NCI-H187 (cell line): ENCODE data around the gene IL11.
"Not testable (repeated sequence)": the region's sequence is repeated elsewhere in the genome, so short reads cannot be mapped to it uniquely, and the experiment has no call there.

ENCODE experiments used
- DNase-seq, 2 experiments: peaks; one replicate each; lab custom pipeline; 2025; lab: John Stamatoyannopoulos, UW

IL11 gene

DNA sequence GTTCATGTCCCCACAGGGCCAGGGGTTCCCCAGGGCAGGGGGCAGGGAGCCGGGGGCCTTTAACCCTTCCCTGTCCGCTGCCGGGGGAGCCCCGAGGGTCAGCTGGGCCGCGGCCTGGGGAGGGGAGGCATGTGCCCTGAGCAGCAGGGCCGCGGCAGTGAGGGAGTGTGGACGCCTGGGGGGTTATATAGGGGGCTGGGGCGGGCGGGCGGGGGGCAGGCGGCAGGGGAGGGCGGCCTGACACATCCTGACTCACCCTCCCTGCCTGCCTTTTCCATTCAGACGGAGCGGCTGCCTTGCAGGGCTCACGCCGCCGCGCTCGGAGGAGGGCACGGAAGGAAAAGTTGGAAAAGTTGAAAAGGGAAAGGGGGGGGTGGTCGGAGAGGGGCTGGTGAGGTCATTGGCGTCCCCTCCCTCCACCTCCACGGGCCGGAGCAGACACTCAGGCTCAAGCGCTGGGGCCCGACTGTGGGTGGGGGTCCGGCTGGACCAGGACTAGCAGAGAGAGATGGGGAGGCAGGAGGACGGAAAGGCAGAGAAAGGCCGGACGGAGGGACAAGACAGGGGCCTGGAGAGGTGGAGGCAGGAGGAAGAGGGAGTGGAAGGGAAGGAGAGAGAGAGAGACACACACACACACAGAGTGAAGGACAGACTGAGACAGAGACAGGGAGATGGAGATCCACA, at the start of gene IL11:
IL11 (minus strand) TSS at position 159 of the 684 bp plus-strand sequence; CDS start at position 6, 153 bp downstream.
- DNase-seq = no peak

DNA sequence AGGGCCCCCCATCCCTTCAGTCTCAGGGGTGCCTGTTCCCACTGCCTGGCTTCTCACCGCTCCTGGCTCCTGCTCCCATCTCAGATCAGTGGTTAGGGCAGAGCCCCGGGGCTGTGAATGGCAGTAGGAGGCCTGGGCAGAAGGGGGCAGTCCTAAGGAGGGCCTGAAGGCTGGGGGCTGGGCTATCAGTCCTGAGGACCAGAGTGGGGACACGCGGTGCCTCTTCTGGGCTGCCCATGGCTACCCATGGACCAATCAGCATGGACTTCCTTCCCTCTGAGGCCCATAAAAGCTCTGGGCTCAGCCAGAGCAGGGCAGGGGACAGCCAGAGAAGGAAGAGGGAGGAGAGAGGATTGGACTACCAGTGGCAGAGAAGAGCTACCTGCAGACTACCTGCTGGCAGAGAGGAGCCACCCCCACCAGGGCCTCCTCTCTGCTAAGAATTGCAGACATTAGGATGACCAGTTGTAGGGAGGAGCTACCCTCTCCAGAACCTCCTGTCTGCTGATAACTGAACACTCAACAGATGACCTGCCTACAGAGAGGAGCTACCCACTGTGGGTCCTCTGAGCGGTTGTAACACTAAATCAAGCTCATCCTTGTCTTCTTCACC, 49.5 kb upstream of the IL11 start:
- no peak for DNase-seq

DNA sequence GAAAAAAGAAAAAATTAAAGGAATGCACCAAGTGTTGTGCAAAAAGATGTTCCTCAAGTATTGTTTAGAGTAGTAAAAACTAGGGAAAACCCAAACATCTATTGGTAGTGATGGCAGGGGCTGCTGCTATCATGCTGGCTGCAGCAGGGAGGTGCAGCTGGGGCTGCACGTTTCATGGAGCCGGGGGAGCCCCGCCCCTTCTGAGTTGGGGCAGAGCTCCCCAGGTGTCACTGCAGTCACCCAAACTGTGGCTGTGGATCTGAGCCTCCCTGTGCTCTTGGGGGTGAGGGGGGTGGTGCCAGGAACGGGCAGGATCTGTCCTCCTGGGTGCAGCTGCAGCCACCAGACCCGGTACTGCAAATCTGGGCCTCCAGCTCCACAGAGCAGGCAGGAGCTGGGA, 48.8 kb upstream of the IL11 start:
- no peak for DNase-seq

DNA sequence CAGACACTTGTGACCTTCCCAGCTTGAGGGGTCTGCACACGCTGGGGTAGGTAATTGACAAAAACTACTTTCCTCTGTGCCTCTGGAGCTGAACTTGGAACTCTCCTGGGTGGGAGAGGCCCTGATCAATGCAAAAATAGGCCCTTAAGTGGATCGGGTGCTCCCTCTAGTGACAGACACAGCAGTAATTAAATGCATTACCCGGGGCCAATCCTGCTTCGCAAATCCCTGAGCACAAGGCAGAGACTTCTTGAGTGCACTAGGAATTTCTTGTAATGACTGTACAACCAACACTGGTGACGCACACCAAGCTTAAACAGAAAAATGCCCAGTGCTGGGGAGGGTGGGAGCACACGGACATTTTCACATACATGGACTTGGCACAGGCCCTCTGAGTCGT, 47.9 kb upstream of the IL11 start:
- DNase-seq = no peak

DNA sequence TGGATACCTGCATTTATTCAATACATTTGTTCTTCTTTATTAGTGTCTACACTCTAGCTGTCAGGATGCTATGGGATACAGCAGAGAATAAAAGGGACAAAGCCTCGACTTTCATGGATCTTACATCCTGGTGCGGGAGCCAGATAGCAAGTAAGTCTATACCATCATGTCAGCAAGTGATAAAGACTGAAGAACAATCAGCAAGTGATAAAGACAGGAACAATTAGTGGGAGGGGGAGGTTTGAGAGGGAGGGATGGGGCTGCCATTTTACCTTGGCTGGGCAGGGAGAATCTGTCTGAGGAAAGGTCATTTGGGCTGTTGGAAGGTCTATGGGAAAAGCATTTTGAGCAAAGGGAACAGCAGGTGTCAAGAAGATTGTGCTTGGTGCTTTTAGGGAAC, 39.9 kb upstream of the IL11 start:
- no peak for DNase-seq

DNA sequence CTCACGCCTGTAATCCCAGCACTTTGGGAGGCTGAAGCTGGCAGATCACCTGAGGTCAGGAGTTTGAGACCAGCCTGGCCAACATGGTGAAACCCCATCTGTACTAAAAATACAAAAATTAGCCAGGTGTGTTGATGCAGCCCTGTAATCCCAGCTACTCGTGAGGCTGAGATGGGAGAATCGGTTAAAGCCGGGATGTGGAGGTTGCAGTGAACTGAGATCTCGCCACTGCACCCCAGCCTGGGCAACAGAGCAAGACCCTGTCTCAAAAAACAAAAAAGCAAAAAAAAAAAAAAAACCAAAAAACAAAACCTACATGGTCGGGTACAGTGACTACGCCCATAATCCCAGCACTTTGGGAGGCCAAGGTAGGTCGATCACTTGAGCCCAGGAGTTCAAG, 38.9 kb upstream of the IL11 start:
- not testable (repeated sequence) for DNase-seq

DNA sequence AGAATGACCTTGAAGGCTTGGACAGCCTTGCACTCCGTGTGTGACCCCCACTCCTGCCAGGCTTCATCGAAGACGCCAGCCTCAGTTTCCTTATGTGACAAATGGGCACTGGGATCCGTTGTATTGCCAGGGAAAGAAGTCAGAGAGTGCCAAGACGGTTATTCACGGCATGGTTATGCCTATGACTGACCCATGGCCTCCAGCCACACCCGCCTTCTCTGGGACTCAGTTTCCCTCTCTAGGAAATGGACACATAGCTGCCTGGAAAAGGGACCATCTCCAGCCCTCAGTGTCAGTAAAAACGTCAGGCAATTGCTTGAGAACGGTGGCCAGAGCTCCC, 38.2 kb upstream of the IL11 start:
- DNase-seq = no peak

DNA sequence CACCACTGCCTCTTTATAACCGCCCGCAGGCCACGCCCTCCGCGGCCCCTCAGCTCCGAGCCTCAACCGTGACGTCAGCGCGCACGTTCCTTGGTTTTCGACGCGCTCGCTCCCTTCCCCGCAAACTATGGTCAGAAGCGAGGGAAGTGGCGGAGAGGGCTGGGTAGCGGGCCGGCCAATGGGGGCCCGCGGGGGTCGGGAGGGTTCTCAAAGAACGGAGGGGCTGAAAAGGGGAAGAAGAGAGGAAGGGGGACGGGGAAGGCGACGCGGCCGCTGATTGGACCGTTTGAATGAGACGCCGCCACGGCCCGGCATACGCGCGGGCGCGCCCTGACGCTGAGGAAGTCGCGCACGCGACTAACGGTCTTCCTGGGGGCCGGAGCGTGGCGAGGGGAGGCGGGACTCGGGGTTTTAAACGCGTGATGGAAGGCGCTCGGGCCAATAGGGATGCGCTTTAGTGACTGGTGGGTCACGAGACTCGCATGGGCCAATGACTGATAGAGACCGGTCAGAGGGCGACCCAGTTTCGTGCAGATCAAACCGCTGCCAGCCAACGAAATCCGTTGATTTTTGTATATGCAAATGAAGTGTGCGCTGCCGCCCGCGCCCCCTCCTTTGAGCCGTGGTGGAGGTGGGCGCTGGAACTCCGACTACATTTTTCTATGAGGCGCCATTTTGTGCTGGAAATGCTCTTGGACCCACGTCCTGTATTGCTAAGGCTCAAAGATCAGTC, 37.7 kb upstream of the IL11 start:
- DNase-seq = peak; percentile 95 to 99

DNA sequence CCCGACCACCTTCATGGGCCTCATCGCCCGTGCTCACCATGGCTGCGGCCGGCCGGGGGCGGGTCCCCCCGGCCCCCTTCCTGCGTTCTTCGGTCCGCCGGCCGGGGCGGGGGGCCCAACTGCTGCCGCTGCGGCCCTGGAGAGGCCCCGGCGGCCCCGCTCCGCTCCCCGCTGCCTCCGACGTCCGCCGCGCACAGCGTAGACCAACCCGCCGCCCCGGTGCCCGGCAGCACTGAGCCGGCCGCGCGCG, 37.2 kb upstream of the IL11 start, which contains the start of gene UBE2S:
UBE2S (minus strand) TSS at position 239 of the 250 bp plus-strand sequence; CDS start at position 40, 199 bp downstream.
- DNase-seq = not testable (repeated sequence)

DNA sequence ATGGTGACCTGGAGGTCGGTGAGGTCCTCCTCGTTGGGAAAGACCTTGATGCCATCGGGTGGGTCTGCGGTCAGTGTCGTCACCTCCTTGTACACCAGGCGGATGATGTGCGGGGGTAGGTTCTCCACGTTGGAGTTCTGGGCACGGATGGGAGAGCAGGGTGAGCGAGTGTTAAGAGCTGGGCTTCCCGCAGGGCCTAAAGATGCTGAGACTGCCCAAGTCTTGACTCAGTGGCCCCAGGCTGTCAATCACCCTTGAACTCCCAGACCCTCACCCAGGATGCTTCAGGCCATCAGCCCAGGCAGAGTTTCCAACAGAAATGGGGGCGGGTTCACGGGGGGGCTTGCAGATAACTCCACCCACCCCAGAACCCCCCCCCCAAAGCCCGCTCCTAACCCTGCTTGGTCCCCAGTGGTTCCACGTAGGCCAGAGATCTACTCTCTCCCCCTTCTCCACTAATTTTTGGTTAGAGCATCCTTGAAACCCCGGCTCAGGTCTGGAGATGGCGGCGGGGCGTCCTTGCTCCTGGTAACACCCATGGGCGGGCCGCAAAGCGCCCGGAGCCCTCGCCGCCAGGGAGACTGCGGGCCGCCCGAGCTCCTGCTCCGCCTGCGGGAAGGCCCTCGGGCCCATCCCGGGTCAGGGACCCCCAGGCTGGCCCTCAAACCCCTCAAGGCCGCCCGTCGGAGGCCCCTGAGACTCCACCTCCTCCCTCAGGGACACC, 36.7 kb upstream of the IL11 start:
- peak in 1 of 2 experiments; percentile 9 for DNase-seq

DNA sequence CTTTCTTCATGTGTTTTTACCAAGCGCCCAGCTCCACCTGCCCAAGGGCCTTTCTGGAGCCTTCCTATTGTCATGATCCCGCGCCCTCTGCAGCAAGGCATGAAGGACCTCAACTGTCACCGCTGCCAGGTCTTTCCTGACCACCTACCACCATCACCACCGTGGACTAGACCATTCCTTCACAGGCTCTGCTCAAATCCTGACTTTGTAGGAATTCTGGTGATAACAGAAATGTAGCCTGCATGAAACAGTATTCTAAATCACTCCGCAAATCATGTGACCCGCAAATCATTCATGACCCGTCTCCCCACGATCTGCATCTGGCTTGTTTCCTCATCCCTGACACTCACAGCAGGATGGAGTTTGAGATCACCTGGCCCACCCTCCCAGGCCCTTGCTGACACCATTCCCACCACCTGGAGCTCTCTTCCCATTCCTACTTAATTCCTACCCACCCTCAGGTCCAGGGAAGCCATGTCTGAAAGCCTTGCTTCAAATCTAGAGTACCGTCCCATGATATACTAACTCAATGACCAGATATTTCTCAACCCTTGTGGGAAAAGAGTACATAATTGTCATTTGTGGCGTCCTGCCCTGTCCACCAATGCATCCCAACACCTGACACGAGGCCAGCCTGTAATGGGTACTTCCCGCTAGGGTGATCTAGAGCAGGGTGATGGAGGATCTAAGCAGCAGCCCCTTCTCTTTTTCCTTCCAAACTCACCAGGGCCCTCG, 36.0 kb upstream of the IL11 start:
- no peak for DNase-seq

DNA sequence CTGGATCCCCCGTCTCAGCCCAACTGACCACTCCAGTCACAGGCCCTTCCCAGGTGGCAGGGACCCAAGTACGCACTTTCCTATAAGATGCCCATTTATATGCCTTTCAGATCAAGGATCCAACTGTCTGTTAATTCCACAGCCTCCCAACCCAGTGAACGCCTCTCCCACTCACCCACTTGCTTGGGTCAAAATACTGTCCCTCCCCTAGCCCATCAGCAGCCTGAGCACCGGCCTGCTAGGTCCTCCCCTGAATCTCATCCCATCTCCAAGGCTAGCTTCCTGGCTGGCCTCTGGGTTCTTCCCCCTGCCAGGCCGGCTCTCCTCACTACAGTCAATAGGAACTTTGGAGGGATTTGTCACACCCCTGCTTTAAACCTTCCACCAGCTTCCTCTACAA, 35.4 kb upstream of the IL11 start:
- no peak for DNase-seq

DNA sequence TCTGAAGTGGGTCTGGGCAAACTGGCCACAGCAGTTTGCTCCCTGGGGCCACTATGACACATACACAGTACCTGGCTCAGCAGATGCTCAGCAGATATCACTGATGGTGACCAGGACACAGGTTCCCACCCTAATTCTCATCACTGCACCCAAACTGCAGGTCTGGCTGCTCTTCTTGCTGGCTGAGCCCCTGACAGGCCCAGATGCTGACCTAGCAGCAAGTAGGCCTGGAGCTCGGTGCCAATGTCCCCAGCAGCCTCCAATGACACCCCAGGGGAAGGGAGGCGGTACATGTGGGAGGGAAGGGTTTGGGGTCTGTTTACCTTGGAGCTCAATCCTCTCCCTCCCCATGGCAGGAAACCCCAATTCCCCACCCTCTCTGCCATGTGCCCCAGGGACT, 32.2 kb upstream of the IL11 start:
- DNase-seq = no peak

DNA sequence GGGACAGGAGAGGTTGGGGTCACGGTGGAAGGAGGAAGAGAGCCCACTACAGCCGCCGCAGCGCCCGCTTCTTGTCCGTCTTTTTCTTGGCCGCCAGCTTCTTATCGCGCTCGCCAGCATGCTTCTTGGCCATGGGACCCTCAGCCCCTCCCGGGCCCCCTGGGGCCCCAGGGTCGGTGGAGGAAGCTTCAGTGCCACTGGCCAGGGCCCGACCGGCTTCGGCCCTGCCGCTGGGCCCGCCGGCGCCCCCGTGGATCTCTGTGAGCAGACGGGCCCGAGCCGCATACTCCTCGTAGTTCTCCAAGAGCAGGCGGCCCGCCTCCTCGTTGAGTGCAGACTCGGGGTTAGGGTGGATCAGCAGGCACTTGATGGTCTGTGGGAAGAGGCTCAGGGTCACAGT, 31.1 kb upstream of the IL11 start:
- DNase-seq = not testable (repeated sequence)

DNA sequence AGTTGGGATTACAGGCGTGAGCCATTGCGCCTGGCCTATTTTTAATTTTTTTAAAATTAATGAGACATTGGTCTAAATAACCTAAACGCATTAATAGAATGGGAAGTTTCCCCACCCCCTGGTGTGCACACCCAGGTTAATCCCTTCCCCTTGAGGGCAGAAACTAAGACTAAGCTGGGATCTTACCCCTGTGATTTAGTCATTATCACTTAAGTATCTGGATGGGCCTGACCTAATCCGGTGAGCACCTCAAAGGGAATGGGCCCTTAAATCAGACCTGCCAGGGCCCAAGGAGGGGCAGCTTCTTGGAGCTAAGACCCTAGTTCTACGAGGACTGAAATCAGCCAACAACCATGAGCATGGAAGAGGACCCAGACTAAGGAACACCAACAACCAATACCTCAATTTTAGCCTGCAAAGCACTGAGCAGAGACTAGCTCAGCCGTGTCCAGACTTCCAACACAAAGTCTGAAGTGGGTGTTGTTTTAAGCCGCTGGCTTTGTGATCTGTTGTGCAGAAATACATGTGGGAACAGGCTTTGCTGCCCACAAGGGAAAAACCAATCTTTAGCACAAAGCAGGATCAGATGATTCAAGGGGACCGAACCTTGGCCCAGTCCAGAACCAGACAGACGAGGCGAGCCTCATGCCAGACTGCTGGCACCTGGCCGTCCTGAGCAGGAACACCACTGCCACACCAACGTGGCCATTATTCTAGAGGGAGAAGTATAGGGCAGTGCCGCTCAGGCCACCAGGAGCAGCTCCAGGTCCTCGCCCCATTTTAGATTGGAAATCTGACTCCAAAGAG, 30.2 kb upstream of the IL11 start:
- no peak for DNase-seq

DNA sequence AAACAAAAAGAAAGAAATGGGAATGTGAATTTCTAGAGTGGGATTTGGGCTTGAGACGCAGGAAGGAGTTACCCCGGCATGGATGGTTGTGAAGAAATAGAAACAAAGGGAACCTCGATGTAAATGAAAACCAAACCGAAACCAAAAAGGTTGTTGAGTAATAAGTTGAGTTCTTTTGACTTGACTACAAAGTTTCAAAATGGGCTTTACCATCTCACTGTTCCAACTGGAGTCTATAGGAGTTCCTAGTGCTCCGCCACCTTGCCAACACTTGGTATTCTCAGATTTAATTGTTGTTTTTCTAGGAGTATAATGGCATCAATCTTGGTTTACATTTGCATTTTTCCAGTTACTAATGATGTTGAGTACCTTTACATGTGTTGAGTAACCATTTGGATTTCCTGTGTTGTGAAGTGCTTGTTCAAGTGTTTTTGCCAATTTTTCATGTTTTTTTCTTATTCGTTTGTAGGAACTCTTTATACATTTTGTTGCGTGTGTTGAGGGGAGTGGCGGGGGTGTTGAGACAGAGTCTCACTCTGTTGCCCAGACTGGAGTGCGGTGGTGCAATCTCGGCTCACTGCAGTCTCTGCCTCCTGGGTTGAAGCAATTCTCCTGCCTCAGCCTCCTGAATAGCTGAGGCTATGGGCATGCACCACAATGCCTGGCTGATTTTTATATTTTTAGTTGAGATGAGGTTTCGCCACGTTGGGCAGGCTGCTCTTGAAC, 28.1 kb upstream of the IL11 start:
- DNase-seq = no peak

DNA sequence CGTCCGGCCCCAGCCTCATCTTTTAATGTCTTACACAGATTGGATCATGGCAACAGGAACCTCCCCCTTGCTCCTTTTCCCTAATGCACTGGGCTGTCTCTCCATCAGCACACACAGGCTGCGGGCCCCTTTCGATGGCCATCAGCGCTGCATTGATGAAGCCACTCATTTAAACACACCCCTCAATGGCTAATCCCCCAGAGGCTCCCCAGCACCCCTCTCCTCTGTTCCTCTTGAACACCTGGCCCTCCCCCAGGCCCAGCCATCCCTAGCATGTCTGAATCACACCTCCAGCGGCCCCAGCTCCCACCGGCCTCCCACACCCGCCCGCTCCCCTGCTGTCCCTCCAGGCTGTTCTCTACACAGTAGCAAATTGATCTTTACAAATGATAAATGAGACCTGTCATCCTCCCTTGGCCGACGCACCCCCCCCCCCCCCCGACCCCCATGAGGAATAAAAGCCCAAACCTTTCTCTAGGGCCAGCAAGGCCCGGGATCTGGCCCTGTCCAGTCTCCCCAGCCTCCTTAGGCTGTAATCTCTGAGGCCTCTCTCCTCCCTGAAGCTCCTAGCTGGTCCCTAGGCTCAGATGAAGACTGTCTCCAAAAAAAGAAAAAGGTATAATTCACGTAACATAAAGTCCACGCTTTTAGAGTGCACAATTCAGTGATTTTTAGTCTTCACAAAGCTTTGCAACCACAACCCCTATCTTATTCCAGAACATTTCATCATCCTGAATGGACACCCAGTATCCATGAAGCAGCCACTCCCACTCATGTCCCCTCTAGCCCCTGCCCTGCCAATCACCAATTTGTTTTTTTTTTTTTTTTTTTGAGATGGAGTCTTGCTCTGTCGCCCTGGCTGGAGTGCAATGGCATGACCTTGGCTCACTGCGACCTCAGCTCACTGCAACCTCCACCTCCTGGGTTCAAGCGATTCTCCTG, 22.8 kb upstream of the IL11 start:
- DNase-seq = no peak

DNA sequence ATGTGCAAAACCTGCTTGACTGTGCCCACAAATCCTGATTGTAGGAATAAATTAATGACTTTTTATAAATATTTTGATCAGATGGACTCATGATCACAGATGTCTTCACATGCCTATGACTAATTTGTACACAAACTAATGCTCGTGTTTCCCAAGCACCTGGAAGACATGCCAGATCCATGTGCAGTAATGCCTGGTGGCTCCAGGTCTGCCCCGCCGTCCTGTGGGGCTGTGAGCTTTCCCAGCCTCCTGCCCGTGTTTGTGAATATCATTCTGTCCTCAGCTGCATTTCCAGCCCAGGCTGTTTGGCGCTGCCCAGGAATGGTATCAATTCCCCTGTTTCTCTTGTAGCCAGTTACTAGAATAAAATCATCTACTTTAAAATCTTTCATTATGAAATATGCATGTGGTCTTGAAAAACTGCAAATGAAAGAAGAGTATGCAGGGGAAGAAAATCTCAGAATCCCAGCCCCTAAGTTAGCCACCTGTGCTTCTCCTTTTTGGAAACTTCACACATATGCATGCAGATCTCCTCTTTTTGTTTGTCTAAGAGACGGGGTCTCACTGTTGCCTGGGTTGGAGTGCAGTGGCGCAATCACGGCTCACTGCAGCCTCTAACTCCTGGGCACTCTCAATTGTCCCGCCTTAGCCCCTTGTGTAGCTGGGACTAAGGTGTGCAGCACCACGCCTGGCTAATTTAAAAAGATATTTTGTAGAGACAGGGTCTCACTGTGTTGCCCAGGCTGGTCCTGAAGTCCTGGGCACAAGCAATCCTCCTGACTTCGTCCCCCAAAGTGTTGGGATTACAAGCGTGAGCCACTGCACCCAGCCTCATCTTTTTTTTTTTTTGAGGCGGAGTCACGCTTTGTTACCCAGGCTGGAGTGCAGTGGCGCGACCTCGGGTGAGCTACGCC, 21.7 kb upstream of the IL11 start:
- no peak for DNase-seq
